Endothelial cell (in vitro differentiated cells): ENCODE results near the gene RNF141. TPM values are rescaled to one million over a fixed set of nuclear protein-coding genes. Genes with fewer than 3 reads are reported as not detected.

Experiments used
- DNase-seq: peaks from one replicate; pipeline ENCODE4 v3.0.0; 2021; ENCODE audit warnings: low spot score
- H3K27ac Mint-ChIP-seq: one replicate; pipeline ENCODE4 v1.8.0; 2021; ENCODE audit warnings: mixed read lengths, inconsistent platforms; ENCODE audit not compliant: unreplicated experiment
- H3K27me3 Mint-ChIP-seq: one replicate; pipeline ENCODE4 v1.8.0; 2021; ENCODE audit warnings: mild to moderate bottlenecking, moderate library complexity, mixed read lengths, inconsistent platforms; ENCODE audit not compliant: unreplicated experiment
- H3K36me3 Mint-ChIP-seq: one replicate; pipeline ENCODE4 v1.8.0; 2021; ENCODE audit warnings: mild to moderate bottlenecking, low read depth, mixed read lengths, inconsistent platforms; ENCODE audit not compliant: unreplicated experiment
- H3K4me1 Mint-ChIP-seq: one replicate; pipeline ENCODE4 v1.8.0; 2021; ENCODE audit warnings: mild to moderate bottlenecking, mixed read lengths, inconsistent platforms; ENCODE audit not compliant: unreplicated experiment
- H3K4me3 Mint-ChIP-seq: one replicate; pipeline ENCODE4 v1.8.0; 2021; ENCODE audit warnings: mild to moderate bottlenecking, mixed read lengths, inconsistent platforms; ENCODE audit not compliant: unreplicated experiment
- H3K9me3 Mint-ChIP-seq: one replicate; pipeline ENCODE4 v1.8.0; 2021; ENCODE audit warnings: mixed read lengths, inconsistent platforms; ENCODE audit not compliant: unreplicated experiment
- total RNA-seq: library from RNA; stranded (reverse); fragmentation: NEBNext Ultra II Directional; extraction: Animal tissue kit (Norgen Biotek cat#: 25700); gene quantifications from one replicate; pipeline ENCODE4 v1.2.1, GENCODE V29; 2021; ENCODE audit not compliant: unreplicated experiment
- TF ChIP-seq, protein P1 (sequence below): fragments of 200-600 bp; sonication (generic); IDR thresholded peaks from one replicate; pipeline ENCODE4 v1.5.0; 2021; ENCODE audit warnings: antibody characterized with exemption; ENCODE audit not compliant: unreplicated experiment

The RNF141 gene
- total RNA-seq, 1 donor from 2014 or later: 32.8 TPM

DNA sequence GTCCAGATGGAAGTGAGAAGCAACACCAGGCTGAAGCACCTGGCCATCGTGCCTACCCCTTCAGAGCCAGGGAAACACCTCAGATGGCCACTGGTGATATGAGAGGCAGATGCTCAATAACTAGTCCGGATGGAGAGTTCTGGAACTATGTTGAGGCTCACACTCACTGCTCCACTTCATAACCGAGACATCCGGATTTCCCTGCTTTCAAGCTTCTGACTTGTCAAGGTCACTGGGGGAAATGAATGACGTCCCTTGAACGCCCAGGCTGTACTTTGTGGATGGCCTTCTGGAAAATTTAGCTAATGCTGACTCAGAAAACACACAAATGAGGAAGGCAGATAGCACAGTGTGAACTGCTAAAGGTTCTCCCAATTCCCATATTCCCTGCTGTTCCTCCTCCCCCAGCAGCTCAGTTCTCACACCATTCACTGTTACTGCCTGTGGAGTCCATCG, 27.5 kb upstream of the RNF141 start, which contains the start of gene LYVE1:
Gene LYVE1 (minus strand): TSS at position 180 of the 456 bp plus-strand sequence. CDS start 133 bp downstream, at position 47.
- no peak for DNase-seq

DNA sequence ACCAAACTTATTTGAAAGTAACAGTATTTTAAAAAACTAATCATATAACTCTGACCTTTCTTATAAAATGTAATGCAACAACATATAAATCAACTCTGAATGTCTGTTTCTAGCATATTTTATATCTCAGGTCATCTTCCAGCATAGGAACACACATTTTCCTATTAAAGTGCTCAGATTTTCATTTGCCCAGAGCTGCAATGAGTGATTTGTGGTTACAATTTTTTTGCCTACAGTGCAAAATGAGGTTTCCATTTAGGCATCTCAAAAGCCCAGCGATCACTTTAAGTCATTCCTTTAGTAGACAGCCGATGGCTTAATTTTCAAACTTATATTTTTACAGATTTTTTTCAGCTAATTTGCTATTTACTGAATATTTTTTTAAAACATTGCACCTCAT, 26.5 kb upstream of the RNF141 start:
- H3K9me3 Mint-ChIP-seq: no peaks in the 10 kb centered on the region

More for the DNA sequence above, 27.5 kb upstream of the RNF141 start, which contains the start of gene LYVE1:
- H3K36me3 Mint-ChIP-seq: no peaks in the 10 kb centered on the region
- H3K27me3 Mint-ChIP-seq: no peaks in the 10 kb centered on the region
- H3K27ac Mint-ChIP-seq: no peak within 1 kb of the TSS
- peaks cover 32% of the 10 kb centered on the region for H3K4me1 Mint-ChIP-seq
- no peaks in the 10 kb centered on the region for H3K9me3 Mint-ChIP-seq
- no peak within 1 kb of the TSS for H3K4me3 Mint-ChIP-seq
- TF ChIP-seq, protein P1, sequence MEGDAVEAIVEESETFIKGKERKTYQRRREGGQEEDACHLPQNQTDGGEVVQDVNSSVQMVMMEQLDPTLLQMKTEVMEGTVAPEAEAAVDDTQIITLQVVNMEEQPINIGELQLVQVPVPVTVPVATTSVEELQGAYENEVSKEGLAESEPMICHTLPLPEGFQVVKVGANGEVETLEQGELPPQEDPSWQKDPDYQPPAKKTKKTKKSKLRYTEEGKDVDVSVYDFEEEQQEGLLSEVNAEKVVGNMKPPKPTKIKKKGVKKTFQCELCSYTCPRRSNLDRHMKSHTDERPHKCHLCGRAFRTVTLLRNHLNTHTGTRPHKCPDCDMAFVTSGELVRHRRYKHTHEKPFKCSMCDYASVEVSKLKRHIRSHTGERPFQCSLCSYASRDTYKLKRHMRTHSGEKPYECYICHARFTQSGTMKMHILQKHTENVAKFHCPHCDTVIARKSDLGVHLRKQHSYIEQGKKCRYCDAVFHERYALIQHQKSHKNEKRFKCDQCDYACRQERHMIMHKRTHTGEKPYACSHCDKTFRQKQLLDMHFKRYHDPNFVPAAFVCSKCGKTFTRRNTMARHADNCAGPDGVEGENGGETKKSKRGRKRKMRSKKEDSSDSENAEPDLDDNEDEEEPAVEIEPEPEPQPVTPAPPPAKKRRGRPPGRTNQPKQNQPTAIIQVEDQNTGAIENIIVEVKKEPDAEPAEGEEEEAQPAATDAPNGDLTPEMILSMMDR: no peak

GRCh38 chr11:10566257-10566957, 25.4 kb upstream of the RNF141 start:
- Mint-ChIP-seq H3K4me3 (no peak overlapping the region), H3K27ac (no peak overlapping the region), H3K27me3 (no peaks in the 10 kb centered on the region), H3K9me3 (no peaks in the 10 kb centered on the region), H3K4me1 (peaks cover 17% of the 10 kb centered on the region), H3K36me3 (no peaks in the 10 kb centered on the region)
- DNase-seq: no peak
- TF ChIP-seq, protein P1: no peak

More for the DNA sequence above, 26.5 kb upstream of the RNF141 start:
- no peak overlapping the region for H3K4me3 Mint-ChIP-seq
- H3K4me1 Mint-ChIP-seq: peaks cover 23% of the 10 kb centered on the region
- H3K36me3 Mint-ChIP-seq: no peaks in the 10 kb centered on the region
- TF ChIP-seq, protein P1: no peak
- H3K27ac Mint-ChIP-seq: no peak overlapping the region
- H3K27me3 Mint-ChIP-seq: no peaks in the 10 kb centered on the region
- no peak for DNase-seq

GRCh38 chr11:10565493-10565892, 24.5 kb upstream of the RNF141 start:
- DNase-seq: no peak
- Mint-ChIP-seq H3K36me3 (no peaks in the 10 kb centered on the region), H3K4me3 (no peak overlapping the region), H3K9me3 (no peaks in the 10 kb centered on the region), H3K27ac (no peak overlapping the region), H3K4me1 (peaks cover 16% of the 10 kb centered on the region), H3K27me3 (no peaks in the 10 kb centered on the region)
- TF ChIP-seq, protein P1: no peak

- Mint-ChIP-seq H3K36me3 (no peaks in the 10 kb centered on the region), H3K9me3 (no peaks in the 10 kb centered on the region), H3K4me1 (peaks cover 16% of the 10 kb centered on the region), H3K27me3 (no peaks in the 10 kb centered on the region), H3K27ac (no peak overlapping the region), H3K4me3 (no peak overlapping the region)
- TF ChIP-seq, protein P1: no peak
- DNase-seq: no peak
Observed at GRCh38 chr11:10564696-10565318, 23.8 kb upstream of the RNF141 start.
